NK-92 treated with Interleukin-12 subunit alpha and Interleukin-12 subunit beta, amount 100 ng/mL, for 24 hours (cell line): ENCODE measurements around the gene CEP104.

Experiments
- DNase-seq: peaks from one replicate; lab custom pipeline; 2025; lab: John Stamatoyannopoulos, UW

Gene CEP104

GRCh38 chr1:3778590-3779264, 78.3 kb downstream of the CEP104 start:
- DNase-seq, result no peak

- DNase-seq, result no peak
Observed at GRCh38 chr1:3777647-3778589, 79.1 kb downstream of the CEP104 start.

- no peak for DNase-seq
Observed at GRCh38 chr1:3777078-3777547, 79.9 kb downstream of the CEP104 start.

GRCh38 chr1:3776231-3776961, 80.6 kb downstream of the CEP104 start:
- no peak for DNase-seq

GRCh38 chr1:3775490-3776230, 81.4 kb downstream of the CEP104 start:
- DNase-seq, result no peak

GRCh38 chr1:3774946-3775489, 82.0 kb downstream of the CEP104 start:
- DNase-seq, result no peak

GRCh38 chr1:3774276-3774945, 82.6 kb downstream of the CEP104 start:
- no peak for DNase-seq

GRCh38 chr1:3773572-3774275, 83.3 kb downstream of the CEP104 start:
- no peak for DNase-seq

GRCh38 chr1:3772715-3773571, 84.1 kb downstream of the CEP104 start, which contains the start of gene SMIM1:
TSS of gene SMIM1 (plus strand) at chr1:3772749. CDS start at chr1:3775374, 2,625 bp downstream.
- no peak for DNase-seq

- no peak for DNase-seq
Observed at GRCh38 chr1:3772027-3772714, 84.8 kb downstream of the CEP104 start.

GRCh38 chr1:3771108-3772026, 85.6 kb downstream of the CEP104 start:
- DNase-seq, result no peak

- DNase-seq, result no peak
Observed at GRCh38 chr1:3770047-3770765, 86.8 kb downstream of the CEP104 start.

GRCh38 chr1:3768811-3769390, 88.1 kb downstream of the CEP104 start:
- DNase-seq, result no peak

- no peak for DNase-seq
Observed at GRCh38 chr1:3767328-3767925, 89.6 kb downstream of the CEP104 start.

GRCh38 chr1:3763351-3764125, 93.5 kb downstream of the CEP104 start:
- DNase-seq, result no peak
